Neuron (in vitro differentiated cells): Measurements from ENCODE around the gene SPINK7.
"Not testable (repeated sequence)": the region's sequence is repeated elsewhere in the genome, so short reads cannot be mapped to it uniquely, and the experiment has no call there.

Source experiments
- H2AFZ ChIP-seq: one replicate; pipeline ENCODE4 v1.6.1; 2013; ENCODE audit warnings: low read depth, mild to moderate bottlenecking, inconsistent platforms, low read length, moderate library complexity
- H3K27me3 ChIP-seq: one replicate; pipeline ENCODE4 v1.6.1; 2013; ENCODE audit warnings: low read length; ENCODE audit not compliant: insufficient read depth
- H3K36me3 ChIP-seq: one replicate; pipeline ENCODE4 v1.6.1; 2013; ENCODE audit warnings: low read length; ENCODE audit not compliant: insufficient read depth
- H3K4me1 ChIP-seq: one replicate; pipeline ENCODE4 v1.6.1; 2013; ENCODE audit warnings: low read length; ENCODE audit not compliant: insufficient read depth
- H3K4me3 ChIP-seq: 2 replicates; pipeline ENCODE4 v1.5.1; 2013; ENCODE audit warnings: mild to moderate bottlenecking, low read length, moderate library complexity
- H3K9me3 ChIP-seq: one replicate; pipeline ENCODE4 v1.6.1; 2013; ENCODE audit warnings: low read length

The SPINK7 gene

GRCh38 chr5:148312153-148312552 lies at the start of gene SPINK7:
TSS of gene SPINK7 (plus strand) at chr5:148312423. CDS start at chr5:148312484, 61 bp downstream.
- Histone ChIP-seq H3K4me1 (no peaks in the 10 kb centered on the region), H2AFZ (no peak within 1 kb of the TSS), H3K4me3 (no peak within 1 kb of the TSS), H3K9me3 (no peaks in the 10 kb centered on the region), H3K27me3 (no peaks in the 10 kb centered on the region), H3K36me3 (no peaks in the 10 kb centered on the region)

- no peaks in the 10 kb centered on the region for H3K4me1 ChIP-seq
- H2AFZ ChIP-seq: no peak overlapping the region
- H3K4me3 ChIP-seq: no peak overlapping the region
- no peaks in the 10 kb centered on the region for H3K36me3 ChIP-seq
- H3K27me3 ChIP-seq: no peaks in the 10 kb centered on the region
- no peaks in the 10 kb centered on the region for H3K9me3 ChIP-seq
Measured at GRCh38 chr5:148267962-148268361, 44.3 kb upstream of the SPINK7 start.

DNA sequence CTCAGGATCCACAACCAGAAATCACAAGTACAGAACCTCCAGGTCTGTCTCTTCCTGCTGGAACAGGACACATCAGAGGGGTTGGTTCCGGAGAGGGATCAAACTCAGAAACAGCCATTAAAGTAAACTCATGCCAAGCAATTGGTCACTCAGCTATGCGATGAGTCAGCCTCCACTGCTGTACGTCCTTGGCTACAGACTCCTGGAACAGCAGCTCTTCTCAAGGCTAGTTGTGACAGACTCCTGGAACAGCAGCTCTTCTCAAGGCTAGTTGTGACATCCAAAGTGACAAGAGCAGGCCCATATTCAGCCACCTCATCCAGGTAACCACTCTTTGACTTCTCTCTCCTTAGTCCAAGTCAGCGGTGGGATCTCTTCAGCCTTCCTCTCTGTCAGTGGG lies 43.7 kb upstream of the SPINK7 start, which contains the start of gene SPINK13:
Gene SPINK13 (plus strand): TSS at position 229 of the 400 bp plus-strand sequence. CDS start 1,279 bp downstream, outside the sequence.
- H2AFZ ChIP-seq: no peak within 1 kb of the TSS
- no peaks in the 10 kb centered on the region for H3K9me3 ChIP-seq
- H3K4me3 ChIP-seq: no peak within 1 kb of the TSS
- no peaks in the 10 kb centered on the region for H3K36me3 ChIP-seq
- no peaks in the 10 kb centered on the region for H3K27me3 ChIP-seq
- H3K4me1 ChIP-seq: no peaks in the 10 kb centered on the region

DNA sequence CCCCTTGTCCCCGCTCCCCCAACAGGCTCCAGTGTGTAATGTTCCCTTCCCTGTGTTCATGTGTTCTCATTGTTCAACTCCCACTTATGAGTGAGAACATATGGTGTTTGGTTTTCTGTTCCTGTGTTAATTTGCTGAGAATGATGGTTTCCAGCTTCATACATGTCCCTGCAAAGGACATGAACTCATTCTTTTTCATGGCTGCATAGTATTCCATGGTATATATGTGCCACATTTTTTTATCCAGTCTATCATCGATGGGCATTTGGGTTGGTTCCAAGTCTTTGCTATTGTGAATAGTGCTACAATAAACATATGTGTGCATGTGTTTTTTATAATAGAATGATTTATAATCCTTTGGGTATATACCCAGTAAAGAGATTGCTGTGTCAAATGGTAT lies 37.1 kb upstream of the SPINK7 start:
- H3K27me3 ChIP-seq, H3K4me3 ChIP-seq, H3K9me3 ChIP-seq, H3K4me1 ChIP-seq, H2AFZ ChIP-seq, H3K36me3 ChIP-seq: not testable (repeated sequence)

- not testable (repeated sequence) for H3K36me3 ChIP-seq, H3K9me3 ChIP-seq, H2AFZ ChIP-seq, H3K4me1 ChIP-seq, H3K4me3 ChIP-seq, H3K27me3 ChIP-seq
Measured at GRCh38 chr5:148280893-148281292, 31.3 kb upstream of the SPINK7 start.

- not testable (repeated sequence) for H3K27me3 ChIP-seq, H3K9me3 ChIP-seq, H3K4me3 ChIP-seq, H2AFZ ChIP-seq, H3K4me1 ChIP-seq, H3K36me3 ChIP-seq
Measured at GRCh38 chr5:148281336-148281735, 30.9 kb upstream of the SPINK7 start.

DNA sequence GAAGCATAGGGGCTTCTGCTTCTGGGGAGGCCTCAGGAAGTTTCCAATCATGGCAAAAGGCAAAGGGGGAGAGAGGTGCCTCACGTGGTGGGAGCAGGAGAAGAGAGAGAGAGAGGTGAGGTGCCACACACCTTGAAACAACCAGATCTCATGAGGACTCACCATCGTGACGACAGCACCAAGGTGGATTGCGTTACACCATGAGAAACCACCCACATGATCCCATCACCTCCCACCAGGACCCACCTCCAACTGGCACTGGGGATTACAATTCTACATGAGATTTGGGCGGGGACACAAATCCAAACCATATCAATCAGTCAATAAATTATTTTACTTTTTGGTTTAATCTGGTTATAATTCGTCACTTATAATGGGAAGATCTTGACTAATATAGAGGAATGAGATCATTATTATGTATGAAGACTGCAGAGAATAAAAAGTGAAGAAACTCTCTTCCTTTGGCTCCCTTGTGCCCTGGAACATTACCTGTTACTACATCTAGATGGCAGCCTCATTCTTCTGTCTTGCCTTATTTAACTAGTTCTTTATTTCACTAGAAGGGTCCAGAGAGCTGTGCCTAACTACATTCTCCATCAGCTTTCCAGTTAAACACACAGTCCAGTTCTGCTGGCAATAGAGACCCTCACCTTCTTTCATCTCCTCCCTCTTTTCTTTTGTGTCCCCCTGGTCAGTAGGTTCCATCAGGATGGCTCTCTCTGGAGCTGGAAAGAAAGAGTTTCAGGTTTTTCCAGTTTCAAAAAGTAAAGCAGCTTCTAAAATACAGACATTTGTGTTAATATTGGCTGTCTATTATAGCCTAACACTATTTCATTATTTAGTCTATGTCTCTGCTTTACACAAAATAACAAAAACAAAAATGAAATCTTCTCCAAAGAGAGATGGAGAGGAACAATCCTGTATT lies 21.7 kb upstream of the SPINK7 start:
- Histone ChIP-seq H3K9me3 (no peaks in the 10 kb centered on the region), H2AFZ (no peak overlapping the region), H3K4me3 (no peak overlapping the region), H3K4me1 (no peaks in the 10 kb centered on the region), H3K27me3 (no peaks in the 10 kb centered on the region), H3K36me3 (no peaks in the 10 kb centered on the region)

DNA sequence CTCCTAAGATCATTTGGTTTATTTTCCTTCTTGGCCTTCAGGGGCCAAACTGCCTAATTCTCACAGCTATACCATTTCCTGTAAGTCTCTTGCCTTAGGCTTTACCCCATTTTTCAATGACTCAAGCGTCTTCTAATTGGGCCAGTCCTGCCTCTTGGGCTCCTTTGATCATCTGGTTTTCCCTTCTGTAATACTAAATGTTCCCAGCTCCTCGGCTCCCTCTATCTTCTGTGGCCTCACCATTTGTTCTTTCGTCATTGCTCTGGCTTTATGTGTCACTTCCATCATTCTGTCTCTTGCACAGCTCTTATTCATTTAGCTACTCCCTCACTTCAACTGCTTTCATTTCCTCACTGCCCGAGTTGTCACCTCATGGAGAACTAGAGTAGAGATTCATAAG lies 14.5 kb upstream of the SPINK7 start:
- Histone ChIP-seq H3K9me3 (no peaks in the 10 kb centered on the region), H3K4me3 (no peak overlapping the region), H2AFZ (no peak overlapping the region), H3K27me3 (no peaks in the 10 kb centered on the region), H3K36me3 (no peaks in the 10 kb centered on the region), H3K4me1 (no peaks in the 10 kb centered on the region)

DNA sequence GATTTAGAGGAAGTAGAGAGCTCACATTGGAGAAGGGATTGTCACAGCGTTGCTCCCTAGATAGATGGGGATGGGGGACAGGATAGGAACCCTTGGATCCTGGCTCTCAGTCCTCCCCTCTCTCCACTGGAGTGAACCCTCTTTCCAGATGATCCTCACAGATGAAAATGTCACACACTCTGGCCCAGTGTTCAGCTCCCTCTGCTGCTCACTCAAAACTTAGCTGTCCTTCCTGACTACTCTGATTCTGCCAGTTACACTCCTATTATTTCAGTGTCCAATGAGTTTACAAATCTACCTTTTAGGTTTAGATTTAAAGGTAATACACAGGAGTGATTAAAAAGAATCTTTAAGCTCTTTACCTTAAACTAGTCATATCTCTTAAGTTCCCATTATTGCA lies 5.8 kb upstream of the SPINK7 start:
- H2AFZ ChIP-seq: no peak overlapping the region
- H3K4me3 ChIP-seq: no peak overlapping the region
- no peaks in the 10 kb centered on the region for H3K27me3 ChIP-seq
- H3K4me1 ChIP-seq: peaks cover 3% of the 10 kb centered on the region
- H3K9me3 ChIP-seq: no peaks in the 10 kb centered on the region
- no peaks in the 10 kb centered on the region for H3K36me3 ChIP-seq

DNA sequence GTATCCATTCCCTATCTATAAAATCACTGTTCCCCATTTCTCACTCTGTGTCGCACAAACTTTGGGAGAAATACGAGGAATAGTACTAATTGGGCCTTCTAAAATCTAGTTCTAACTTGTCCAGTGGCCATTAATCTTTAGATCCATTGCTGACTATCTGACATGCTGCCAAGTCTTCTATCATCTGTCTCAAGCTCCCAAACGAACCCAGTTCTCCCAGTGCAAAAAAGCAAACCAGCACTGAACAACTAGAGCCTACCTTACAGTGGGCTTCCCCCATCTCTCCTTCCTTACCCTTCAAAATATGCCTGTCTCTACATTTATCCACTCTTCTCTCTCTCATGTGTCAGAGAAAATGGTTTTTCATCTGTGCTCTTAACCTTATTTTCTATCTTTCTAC lies 3.2 kb upstream of the SPINK7 start:
- Histone ChIP-seq H3K27me3 (no peaks in the 10 kb centered on the region), H3K4me3 (no peak overlapping the region), H3K36me3 (no peaks in the 10 kb centered on the region), H3K9me3 (no peaks in the 10 kb centered on the region), H3K4me1 (peaks cover 3% of the 10 kb centered on the region), H2AFZ (no peak overlapping the region)

GRCh38 chr5:148309746-148310145 lies 2.5 kb upstream of the SPINK7 start:
- no peaks in the 10 kb centered on the region for H3K9me3 ChIP-seq
- no peak overlapping the region for H2AFZ ChIP-seq
- peaks cover 3% of the 10 kb centered on the region for H3K4me1 ChIP-seq
- H3K27me3 ChIP-seq: no peaks in the 10 kb centered on the region
- no peaks in the 10 kb centered on the region for H3K36me3 ChIP-seq
- no peak overlapping the region for H3K4me3 ChIP-seq

GRCh38 chr5:148311484-148311883 lies 739 bp upstream of the SPINK7 start:
- Histone ChIP-seq H3K36me3 (no peaks in the 10 kb centered on the region), H3K4me1 (no peaks in the 10 kb centered on the region), H2AFZ (no peak overlapping the region), H3K27me3 (no peaks in the 10 kb centered on the region), H3K9me3 (no peaks in the 10 kb centered on the region), H3K4me3 (no peak overlapping the region)

DNA sequence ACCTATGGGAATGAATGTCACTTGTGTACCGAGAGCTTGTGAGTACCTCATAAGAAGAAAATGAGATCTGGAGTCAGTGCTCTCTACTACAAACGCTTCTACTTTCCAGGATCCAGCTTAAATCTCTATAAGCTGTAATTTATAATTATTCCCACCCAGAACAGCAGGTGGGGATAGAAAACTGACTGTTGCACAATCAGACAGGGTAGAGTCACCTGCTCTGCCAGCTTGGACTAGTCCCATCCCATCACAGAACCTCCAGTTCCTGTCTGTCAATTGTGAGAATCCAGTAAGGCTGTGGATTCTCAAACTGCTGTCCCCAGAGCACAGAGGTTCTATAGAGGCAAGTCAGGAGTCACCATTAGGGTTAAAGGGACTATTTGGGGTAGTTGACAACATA lies 2.0 kb downstream of the SPINK7 start:
- Histone ChIP-seq H3K4me1 (no peaks in the 10 kb centered on the region), H3K4me3 (no peak overlapping the region), H3K27me3 (no peaks in the 10 kb centered on the region), H3K9me3 (no peaks in the 10 kb centered on the region), H3K36me3 (no peaks in the 10 kb centered on the region), H2AFZ (no peak overlapping the region)

DNA sequence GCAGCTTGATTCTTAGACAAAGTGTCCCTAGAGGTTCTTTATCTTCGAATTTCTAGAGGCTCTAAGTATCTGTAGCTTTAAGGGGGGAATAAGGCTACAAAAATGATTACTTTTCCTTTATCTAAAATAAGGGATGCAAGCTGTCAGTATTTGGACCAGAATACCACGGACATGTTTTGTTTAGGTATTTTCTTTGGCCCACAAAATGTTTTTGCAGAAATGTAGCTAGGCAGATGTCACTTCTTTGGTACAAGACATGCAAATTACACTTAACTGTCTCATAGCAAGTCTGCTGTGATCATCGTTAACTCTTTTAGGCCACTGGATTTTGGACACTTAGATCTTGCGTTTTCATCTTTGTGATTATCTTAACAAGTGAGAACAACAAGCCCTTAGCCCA lies 2.5 kb downstream of the SPINK7 start:
- Histone ChIP-seq H2AFZ (no peak overlapping the region), H3K4me1 (no peaks in the 10 kb centered on the region), H3K9me3 (no peaks in the 10 kb centered on the region), H3K27me3 (no peaks in the 10 kb centered on the region), H3K36me3 (no peaks in the 10 kb centered on the region), H3K4me3 (no peak overlapping the region)
